GM21529 (cell line): ENCODE measurements around the gene ARHGAP15.

Experiments
- ATAC-seq: cut with Tn5 transposase; IDR thresholded peaks from one replicate; pipeline ENCODE4 v1.9.1; 2021; ENCODE audit not compliant: unreplicated experiment

Gene ARHGAP15

GRCh38 chr2:143704451-143705106 lies 575.4 kb downstream of the ARHGAP15 start:
- ATAC-seq: peak; percentile 81

- ATAC-seq: no peak
These were observed 576.0 kb downstream of the ARHGAP15 start for GRCh38 chr2:143705108-143705707.

GRCh38 chr2:143706354-143706753 lies 577.1 kb downstream of the ARHGAP15 start:
- no peak for ATAC-seq

GRCh38 chr2:143708682-143709081 lies 579.5 kb downstream of the ARHGAP15 start:
- no peak for ATAC-seq

- no peak for ATAC-seq
These were observed 581.0 kb downstream of the ARHGAP15 start for GRCh38 chr2:143710196-143710595.

- ATAC-seq: no peak
These were observed 581.7 kb downstream of the ARHGAP15 start for GRCh38 chr2:143710879-143711278.

- ATAC-seq: no peak
These were observed 587.3 kb downstream of the ARHGAP15 start for GRCh38 chr2:143716522-143716921.

- no peak for ATAC-seq
These were observed 587.8 kb downstream of the ARHGAP15 start for GRCh38 chr2:143717053-143717452.

- no peak for ATAC-seq
These were observed 588.4 kb downstream of the ARHGAP15 start for GRCh38 chr2:143717536-143718168.

GRCh38 chr2:143718745-143719144 lies 589.5 kb downstream of the ARHGAP15 start:
- no peak for ATAC-seq

- ATAC-seq: no peak
These were observed 590.2 kb downstream of the ARHGAP15 start for GRCh38 chr2:143719406-143719805.

- no peak for ATAC-seq
These were observed 591.0 kb downstream of the ARHGAP15 start for GRCh38 chr2:143720095-143720664.

- no peak for ATAC-seq
These were observed 596.2 kb downstream of the ARHGAP15 start for GRCh38 chr2:143725400-143725799.

- no peak for ATAC-seq
These were observed 597.1 kb downstream of the ARHGAP15 start for GRCh38 chr2:143726151-143726845.

- no peak for ATAC-seq
These were observed 599.3 kb downstream of the ARHGAP15 start for GRCh38 chr2:143728498-143728897.

- no peak for ATAC-seq
These were observed 600.1 kb downstream of the ARHGAP15 start for GRCh38 chr2:143729296-143729814.

GRCh38 chr2:143730155-143730952 lies 601.1 kb downstream of the ARHGAP15 start:
- peak; percentile 82 for ATAC-seq

- ATAC-seq: peak; percentile 52
These were observed 601.7 kb downstream of the ARHGAP15 start for GRCh38 chr2:143730953-143731260.

GRCh38 chr2:143732076-143732475 lies 602.9 kb downstream of the ARHGAP15 start:
- no peak for ATAC-seq

- ATAC-seq: no peak
These were observed 603.7 kb downstream of the ARHGAP15 start for GRCh38 chr2:143732871-143733270.

- no peak for ATAC-seq
These were observed 605.3 kb downstream of the ARHGAP15 start for GRCh38 chr2:143734507-143734906.
